NCI-H69 (cell line): ENCODE data around the gene AGPAT3.

ENCODE experiments used
- DNase-seq: peaks from one replicate; lab custom pipeline; 2025; lab: John Stamatoyannopoulos, UW

Gene AGPAT3

GRCh38 chr21:44024257-44024656, 159.2 kb downstream of the AGPAT3 start:
- peak; percentile 20 for DNase-seq

DNA sequence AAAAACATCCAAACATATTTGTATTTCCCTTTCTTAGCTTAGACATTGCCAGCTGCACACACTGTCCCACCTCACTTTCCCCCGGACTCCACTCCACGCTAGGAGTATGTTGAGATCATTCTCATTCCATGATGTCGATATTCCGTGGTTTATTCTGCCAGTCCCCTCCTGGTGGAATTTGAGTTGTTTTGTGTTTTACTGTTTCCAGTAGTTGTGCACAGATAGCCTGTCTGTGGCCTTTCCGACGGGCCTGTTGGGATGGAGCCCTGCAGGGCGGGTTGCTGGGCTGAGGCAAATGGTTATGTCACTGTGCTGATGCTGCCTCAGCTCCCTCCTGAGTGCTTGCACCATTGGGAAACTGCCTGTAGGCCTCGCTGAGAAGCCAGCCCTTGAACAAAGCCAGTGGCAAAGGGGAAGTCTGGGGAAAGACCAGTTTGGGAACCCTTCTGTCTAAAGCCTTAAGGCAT, 159.9 kb downstream of the AGPAT3 start:
- no peak for DNase-seq

- DNase-seq: no peak
Measured at GRCh38 chr21:44027607-44028286, 162.7 kb downstream of the AGPAT3 start.

DNA sequence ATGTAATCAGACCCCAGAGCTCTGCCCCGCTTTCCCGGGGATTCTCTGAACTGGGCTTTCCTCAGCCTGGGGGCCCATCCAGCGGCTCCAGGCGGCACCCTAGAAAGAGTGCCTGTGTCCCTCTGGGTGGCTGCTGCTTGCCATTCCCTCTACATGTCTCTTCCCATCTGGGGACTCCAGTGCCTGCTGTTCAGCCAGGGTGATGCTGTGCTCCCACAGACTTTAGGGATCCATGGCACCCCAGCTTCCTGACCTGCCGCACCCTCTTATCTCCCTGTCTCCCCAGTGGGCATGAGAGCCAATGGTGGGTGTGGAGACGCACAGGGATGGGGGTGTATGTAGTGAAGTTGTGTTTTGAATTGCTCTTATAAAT, 163.2 kb downstream of the AGPAT3 start:
- DNase-seq: no peak

- no peak for DNase-seq
Measured at GRCh38 chr21:44029460-44030087, 164.6 kb downstream of the AGPAT3 start.

GRCh38 chr21:44035244-44035643, 170.2 kb downstream of the AGPAT3 start:
- no peak for DNase-seq
